ENCODE measurements around the gene RASAL3.

RASAL3 gene

GRCh38 chr19:15443838-15444237 is 20.5 kb downstream of the RASAL3 start:
- Histone ChIP-seq H3K4ac (ENCODE audit: low read depth, low read length) (no peak overlapping the region), H3K18ac (ENCODE audit: low read length) (no peak overlapping the region), H2AK5ac (ENCODE audit: low read length) (no peak overlapping the region), H3K27me3 (ENCODE audit: insufficient read depth, low read length, poor library complexity) (no peaks in the 10 kb centered on the region), H2BK15ac (replicated peaks; ENCODE audit: low read depth) (no peak overlapping the region), H3K27ac (ENCODE audit: low read depth, low read length) (no peak overlapping the region), H3K79me2 (ENCODE audit: control insufficient read depth, insufficient read depth, low read length) (no peaks in the 10 kb centered on the region), H3K56ac (ENCODE audit: low read length) (no peak overlapping the region), H3K23ac (ENCODE audit: low read length) (no peak overlapping the region), H3K4me1 (ENCODE audit: control insufficient read depth, low read depth, low read length) (peaks cover 2% of the 10 kb centered on the region), H4K8ac (ENCODE audit: low read depth, low read length) (no peak overlapping the region), H3K9ac (ENCODE audit: low read length) (no peak overlapping the region), H4K5ac (ENCODE audit: low read length) (no peak overlapping the region), H3K36me3 (ENCODE audit: control insufficient read depth, insufficient read depth, low read length) (no peaks in the 10 kb centered on the region), H3K4me3 (ENCODE audit: low read length) (no peak overlapping the region), H3K4me2 (ENCODE audit: low read length) (no peak overlapping the region), H3K79me1 (ENCODE audit: low read length) (no peaks in the 10 kb centered on the region), H2BK120ac (ENCODE audit: low read depth, low read length) (no peak overlapping the region), H2BK5ac (ENCODE audit: low read length) (no peak overlapping the region)
- no CpG with 5 or more reads among the region's 10 CpGs for WGBS (ENCODE audit: extremely low coverage, insufficient coverage, low lambda C conversion rate)
- no peak for DNase-seq

- no CpG with 5 or more reads among the region's 3 CpGs for whole genome bisulfite sequencing (ENCODE audit: extremely low coverage, insufficient coverage, low lambda C conversion rate)
- Histone ChIP-seq H3K79me1 (ENCODE audit: low read length) (no peaks in the 10 kb centered on the region), H3K27ac (ENCODE audit: low read depth, low read length) (no peak overlapping the region), H3K56ac (ENCODE audit: low read length) (no peak overlapping the region), H3K18ac (ENCODE audit: low read length) (no peak overlapping the region), H3K4me3 (ENCODE audit: low read length) (no peak overlapping the region), H3K4me1 (ENCODE audit: control insufficient read depth, low read depth, low read length) (no peaks in the 10 kb centered on the region), H3K9ac (ENCODE audit: low read length) (no peak overlapping the region), H3K36me3 (ENCODE audit: control insufficient read depth, insufficient read depth, low read length) (no peaks in the 10 kb centered on the region), H2BK15ac (replicated peaks; ENCODE audit: low read depth) (no peak overlapping the region), H3K27me3 (ENCODE audit: insufficient read depth, low read length, poor library complexity) (no peaks in the 10 kb centered on the region), H3K4ac (ENCODE audit: low read depth, low read length) (no peak overlapping the region), H4K8ac (ENCODE audit: low read depth, low read length) (no peak overlapping the region), H3K79me2 (ENCODE audit: control insufficient read depth, insufficient read depth, low read length) (no peaks in the 10 kb centered on the region), H2BK5ac (ENCODE audit: low read length) (no peak overlapping the region), H4K5ac (ENCODE audit: low read length) (no peak overlapping the region), H3K4me2 (ENCODE audit: low read length) (no peak overlapping the region), H3K23ac (ENCODE audit: low read length) (no peak overlapping the region), H2BK120ac (ENCODE audit: low read depth, low read length) (no peak overlapping the region), H2AK5ac (ENCODE audit: low read length) (no peak overlapping the region)
- no peak for DNase-seq
These were observed 21.0 kb downstream of the RASAL3 start for GRCh38 chr19:15443325-15443724.

GRCh38 chr19:15442142-15442920 is 22.0 kb downstream of the RASAL3 start:
- no peak overlapping the region for H3K18ac ChIP-seq (ENCODE audit: low read length)
- no peak overlapping the region for H2BK15ac ChIP-seq (replicated peaks; ENCODE audit: low read depth)
- H3K27me3 ChIP-seq (ENCODE audit: insufficient read depth, low read length, poor library complexity) = no peaks in the 10 kb centered on the region
- H3K4ac ChIP-seq (ENCODE audit: low read depth, low read length) = no peak overlapping the region
- DNase-seq = no peak
- WGBS (ENCODE audit: extremely low coverage, insufficient coverage, low lambda C conversion rate) = no CpG with 5 or more reads among the region's 13 CpGs
- H4K5ac ChIP-seq (ENCODE audit: low read length) = no peak overlapping the region
- no peak overlapping the region for H3K9ac ChIP-seq (ENCODE audit: low read length)
- no peaks in the 10 kb centered on the region for H3K79me2 ChIP-seq (ENCODE audit: control insufficient read depth, insufficient read depth, low read length)
- H3K4me2 ChIP-seq (ENCODE audit: low read length) = no peak overlapping the region
- H3K79me1 ChIP-seq (ENCODE audit: low read length) = no peaks in the 10 kb centered on the region
- H2AK5ac ChIP-seq (ENCODE audit: low read length) = no peak overlapping the region
- no peak overlapping the region for H3K27ac ChIP-seq (ENCODE audit: low read depth, low read length)
- H4K8ac ChIP-seq (ENCODE audit: low read depth, low read length) = no peak overlapping the region
- no peak overlapping the region for H2BK5ac ChIP-seq (ENCODE audit: low read length)
- no peak overlapping the region for H3K23ac ChIP-seq (ENCODE audit: low read length)
- no peaks in the 10 kb centered on the region for H3K36me3 ChIP-seq (ENCODE audit: control insufficient read depth, insufficient read depth, low read length)
- no peaks in the 10 kb centered on the region for H3K4me1 ChIP-seq (ENCODE audit: control insufficient read depth, low read depth, low read length)
- H3K4me3 ChIP-seq (ENCODE audit: low read length) = no peak overlapping the region
- no peak overlapping the region for H3K56ac ChIP-seq (ENCODE audit: low read length)
- H2BK120ac ChIP-seq (ENCODE audit: low read depth, low read length) = no peak overlapping the region

GRCh38 chr19:15441317-15441716 is 23.0 kb downstream of the RASAL3 start:
- H2BK120ac ChIP-seq (ENCODE audit: low read depth, low read length) = no peak overlapping the region
- no peak for DNase-seq
- no peaks in the 10 kb centered on the region for H3K79me2 ChIP-seq (ENCODE audit: control insufficient read depth, insufficient read depth, low read length)
- H3K79me1 ChIP-seq (ENCODE audit: low read length) = no peaks in the 10 kb centered on the region
- H4K8ac ChIP-seq (ENCODE audit: low read depth, low read length) = no peak overlapping the region
- H3K27ac ChIP-seq (ENCODE audit: low read depth, low read length) = no peak overlapping the region
- H2AK5ac ChIP-seq (ENCODE audit: low read length) = no peak overlapping the region
- no CpG with 5 or more reads among the region's 3 CpGs for WGBS (ENCODE audit: extremely low coverage, insufficient coverage, low lambda C conversion rate)
- no peak overlapping the region for H3K23ac ChIP-seq (ENCODE audit: low read length)
- H3K56ac ChIP-seq (ENCODE audit: low read length) = no peak overlapping the region
- no peaks in the 10 kb centered on the region for H3K36me3 ChIP-seq (ENCODE audit: control insufficient read depth, insufficient read depth, low read length)
- no peak overlapping the region for H2BK15ac ChIP-seq (replicated peaks; ENCODE audit: low read depth)
- no peak overlapping the region for H3K9ac ChIP-seq (ENCODE audit: low read length)
- H3K4ac ChIP-seq (ENCODE audit: low read depth, low read length) = no peak overlapping the region
- no peak overlapping the region for H3K18ac ChIP-seq (ENCODE audit: low read length)
- no peaks in the 10 kb centered on the region for H3K27me3 ChIP-seq (ENCODE audit: insufficient read depth, low read length, poor library complexity)
- no peak overlapping the region for H3K4me2 ChIP-seq (ENCODE audit: low read length)
- no peak overlapping the region for H4K5ac ChIP-seq (ENCODE audit: low read length)
- no peak overlapping the region for H2BK5ac ChIP-seq (ENCODE audit: low read length)
- no peak overlapping the region for H3K4me3 ChIP-seq (ENCODE audit: low read length)
- no peaks in the 10 kb centered on the region for H3K4me1 ChIP-seq (ENCODE audit: control insufficient read depth, low read depth, low read length)

- H2BK5ac ChIP-seq (ENCODE audit: low read length) = no peak overlapping the region
- no peak overlapping the region for H3K9ac ChIP-seq (ENCODE audit: low read length)
- H3K36me3 ChIP-seq (ENCODE audit: control insufficient read depth, insufficient read depth, low read length) = no peaks in the 10 kb centered on the region
- no peak overlapping the region for H3K4ac ChIP-seq (ENCODE audit: low read depth, low read length)
- H2BK120ac ChIP-seq (ENCODE audit: low read depth, low read length) = no peak overlapping the region
- H4K5ac ChIP-seq (ENCODE audit: low read length) = no peak overlapping the region
- H3K79me1 ChIP-seq (ENCODE audit: low read length) = no peaks in the 10 kb centered on the region
- H2BK15ac ChIP-seq (replicated peaks; ENCODE audit: low read depth) = no peak overlapping the region
- no peak overlapping the region for H3K56ac ChIP-seq (ENCODE audit: low read length)
- H3K79me2 ChIP-seq (ENCODE audit: control insufficient read depth, insufficient read depth, low read length) = no peaks in the 10 kb centered on the region
- H3K4me3 ChIP-seq (ENCODE audit: low read length) = no peak overlapping the region
- no peak overlapping the region for H2AK5ac ChIP-seq (ENCODE audit: low read length)
- no peak overlapping the region for H4K8ac ChIP-seq (ENCODE audit: low read depth, low read length)
- H3K4me1 ChIP-seq (ENCODE audit: control insufficient read depth, low read depth, low read length) = no peaks in the 10 kb centered on the region
- H3K27me3 ChIP-seq (ENCODE audit: insufficient read depth, low read length, poor library complexity) = no peaks in the 10 kb centered on the region
- no peak overlapping the region for H3K23ac ChIP-seq (ENCODE audit: low read length)
- DNase-seq = no peak
- H3K18ac ChIP-seq (ENCODE audit: low read length) = no peak overlapping the region
- no peak overlapping the region for H3K27ac ChIP-seq (ENCODE audit: low read depth, low read length)
- no CpG with 5 or more reads among the region's 38 CpGs for whole genome bisulfite sequencing (ENCODE audit: extremely low coverage, insufficient coverage, low lambda C conversion rate)
- no peak overlapping the region for H3K4me2 ChIP-seq (ENCODE audit: low read length)
These were observed 24.3 kb downstream of the RASAL3 start for GRCh38 chr19:15439821-15440641.
